ENCODE measurements around the gene EIF4EBP2. TPM values are rescaled to one million over a fixed set of nuclear protein-coding genes. Genes with fewer than 3 reads are reported as not detected.

Gene EIF4EBP2
- total and polyA plus RNA-seq, 2 donors (not counting 3 experiments of a cell fraction or from before 2014, with no cell fraction given): 18.2 to 47.0 TPM

DNA sequence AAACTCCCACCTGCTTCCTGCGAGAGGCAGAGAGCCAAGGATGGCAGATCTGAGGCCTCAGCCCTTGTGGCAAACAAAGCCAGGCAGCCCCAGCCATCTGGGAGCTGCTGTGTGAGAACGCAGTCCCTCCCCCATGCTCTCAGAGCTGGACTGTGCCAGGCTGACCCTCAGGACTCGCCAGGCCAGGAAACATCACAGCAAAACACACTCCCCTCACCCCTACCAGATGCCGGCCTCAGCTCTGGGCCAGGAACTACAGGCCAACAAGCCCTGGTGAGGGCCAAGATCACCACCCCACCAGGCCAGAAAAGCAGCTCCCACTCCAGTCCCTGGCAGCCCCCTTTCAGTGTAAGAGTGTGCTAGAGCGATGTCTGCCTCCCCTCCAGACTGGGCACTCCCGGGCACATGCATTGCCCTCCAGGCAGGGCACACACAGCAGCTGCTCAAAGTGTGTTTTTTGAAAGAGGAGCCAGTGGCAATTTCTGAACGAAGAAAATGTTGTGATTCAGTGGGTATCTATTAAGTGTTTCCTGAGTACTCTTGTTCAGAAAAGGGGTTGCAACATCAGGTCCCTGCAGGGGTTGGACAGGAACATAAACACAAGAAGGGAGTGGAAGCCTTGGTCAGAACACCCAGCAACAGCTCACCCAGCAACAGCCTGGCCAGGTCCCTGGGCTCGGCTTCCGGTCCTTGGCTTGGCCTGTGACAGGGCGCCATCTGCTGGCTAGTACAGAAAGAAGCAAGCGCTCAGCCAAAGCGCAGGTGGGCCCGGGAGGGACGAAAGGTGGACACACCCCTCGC lies 39.8 kb upstream of the EIF4EBP2 start:
- dilution Hi-C loops (cut with MboI; ENCODE audit: extremely low pct_ligation_motif_present, low sequenced_read_pairs): no loop called here
- Histone ChIP-seq H3K4me2 (ENCODE audit: insufficient read depth, low read length) (no peak overlapping the region), H3K4me1 (ENCODE audit: control insufficient read depth, extremely low read depth, insufficient read depth, low read length) (no peaks in the 10 kb centered on the region), H3K79me2 (ENCODE audit: control insufficient read depth, insufficient read depth, low read length) (no peaks in the 10 kb centered on the region), H3K27me3 (ENCODE audit: control insufficient read depth in 2 of 2, insufficient read depth in 2 of 2, low read length in 2 of 2) (no peaks in the 10 kb centered on the region), H3K36me3 (ENCODE audit: control insufficient read depth in 2 of 2, extremely low read depth in 1 of 2, insufficient read depth in 2 of 2, low read length in 2 of 2) (no peaks in the 10 kb centered on the region), H3K9ac (replicated peaks; ENCODE audit: extremely low read depth, insufficient read depth, low read length) (no peak overlapping the region), H4K20me1 (replicated peaks; ENCODE audit: control insufficient read depth, extremely low read depth, insufficient read depth, low read length) (no peaks in the 10 kb centered on the region), H3K9me1 (replicated peaks; ENCODE audit: control insufficient read depth, extremely low read depth, insufficient read depth, low read length) (no peaks in the 10 kb centered on the region), H3K9me3 (replicated peaks; ENCODE audit: control insufficient read depth, insufficient read depth, low read length) (no peaks in the 10 kb centered on the region), H2AFZ (ENCODE audit: low read depth, low read length) (no peak overlapping the region), H3K4me3 (replicated peaks in 1 of 3; ENCODE audit: insufficient read depth in 1 of 3, low read depth in 1 of 3, low read length in 3 of 3) (no peak overlapping the region), H3K27ac (ENCODE audit: insufficient read depth, low read depth, low read length) (no peak overlapping the region)
- ChIA-PET POLR2A (interaction anchor here (1.0 to 2.9 kb wide), 2 partner anchors 132 to 143 kb away, joined by 3 to 10 read pairs; no protein-coding TSS in a partner anchor), CTCF (interaction anchor here (0.6 to 12.8 kb wide), 44 partner anchors 9 to 577 kb away, joined by 3 to 498 read pairs (median 5); partner anchors contain the start of genes EIF4EBP2, LRRC20, PPA1 and SAR1A)
- intact Hi-C loops (cut with micrococcal nuclease): loop anchor here (1.0 to 10.0 kb wide), 7 partner anchors 91 to 409 kb away; partner anchors contain the start of genes PPA1 and TYSND1
- DNase-seq (ENCODE audit: low read depth, low spot score) (peak; percentile 79), FAIRE-seq (peak; percentile 93)
- no TSS peak for BruUV-seq (replicated peaks)
- TF ChIP-seq, protein P1, sequence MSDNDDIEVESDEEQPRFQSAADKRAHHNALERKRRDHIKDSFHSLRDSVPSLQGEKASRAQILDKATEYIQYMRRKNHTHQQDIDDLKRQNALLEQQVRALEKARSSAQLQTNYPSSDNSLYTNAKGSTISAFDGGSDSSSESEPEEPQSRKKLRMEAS (IDR thresholded peaks at IDR 0.05; ENCODE audit: insufficient read depth, insufficient read length): no peak
- TF ChIP-seq, protein P2, sequence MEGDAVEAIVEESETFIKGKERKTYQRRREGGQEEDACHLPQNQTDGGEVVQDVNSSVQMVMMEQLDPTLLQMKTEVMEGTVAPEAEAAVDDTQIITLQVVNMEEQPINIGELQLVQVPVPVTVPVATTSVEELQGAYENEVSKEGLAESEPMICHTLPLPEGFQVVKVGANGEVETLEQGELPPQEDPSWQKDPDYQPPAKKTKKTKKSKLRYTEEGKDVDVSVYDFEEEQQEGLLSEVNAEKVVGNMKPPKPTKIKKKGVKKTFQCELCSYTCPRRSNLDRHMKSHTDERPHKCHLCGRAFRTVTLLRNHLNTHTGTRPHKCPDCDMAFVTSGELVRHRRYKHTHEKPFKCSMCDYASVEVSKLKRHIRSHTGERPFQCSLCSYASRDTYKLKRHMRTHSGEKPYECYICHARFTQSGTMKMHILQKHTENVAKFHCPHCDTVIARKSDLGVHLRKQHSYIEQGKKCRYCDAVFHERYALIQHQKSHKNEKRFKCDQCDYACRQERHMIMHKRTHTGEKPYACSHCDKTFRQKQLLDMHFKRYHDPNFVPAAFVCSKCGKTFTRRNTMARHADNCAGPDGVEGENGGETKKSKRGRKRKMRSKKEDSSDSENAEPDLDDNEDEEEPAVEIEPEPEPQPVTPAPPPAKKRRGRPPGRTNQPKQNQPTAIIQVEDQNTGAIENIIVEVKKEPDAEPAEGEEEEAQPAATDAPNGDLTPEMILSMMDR (IDR thresholded peaks at IDR 0.05; ENCODE audit: extremely low read depth in 1 of 2, insufficient read depth in 1 of 2, low read depth in 1 of 2, low read length in 2 of 2): peak; percentile 82 to 95

DNA sequence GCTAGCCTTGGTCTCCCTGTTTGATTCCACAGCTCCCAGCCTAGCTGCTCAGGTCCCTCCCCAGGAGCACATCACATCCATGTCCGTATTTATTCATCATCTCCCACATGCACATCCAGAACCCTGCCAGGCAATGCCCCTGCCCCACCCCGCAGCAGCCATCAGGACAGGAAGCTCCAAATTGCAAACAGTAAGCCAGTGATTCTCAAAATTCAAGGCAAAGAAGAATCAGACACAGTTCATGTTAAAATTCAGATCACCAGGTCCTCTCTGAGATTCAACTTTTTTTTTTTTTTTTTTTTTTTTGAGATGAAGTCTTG lies 39.2 kb upstream of the EIF4EBP2 start:
- H3K36me3 ChIP-seq (ENCODE audit: control insufficient read depth in 2 of 2, extremely low read depth in 1 of 2, insufficient read depth in 2 of 2, low read length in 2 of 2): no peaks in the 10 kb centered on the region
- no peaks in the 10 kb centered on the region for H3K27me3 ChIP-seq (ENCODE audit: control insufficient read depth in 2 of 2, insufficient read depth in 2 of 2, low read length in 2 of 2)
- H3K9ac ChIP-seq (replicated peaks; ENCODE audit: extremely low read depth, insufficient read depth, low read length): no peak overlapping the region
- FAIRE-seq (no peak), DNase-seq (ENCODE audit: low read depth, low spot score) (no peak)
- H3K4me3 ChIP-seq (replicated peaks in 1 of 3; ENCODE audit: insufficient read depth in 1 of 3, low read depth in 1 of 3, low read length in 3 of 3): no peak overlapping the region
- no peak overlapping the region for H3K27ac ChIP-seq (ENCODE audit: insufficient read depth, low read depth, low read length)
- POLR2A ChIA-PET: interaction anchor here (1.0 to 2.9 kb wide), 2 partner anchors 133 to 143 kb away, joined by 3 to 10 read pairs; no protein-coding TSS in a partner anchor
- TF ChIP-seq EZH2 (IDR thresholded peaks at IDR 0.05; ENCODE audit: borderline replicate concordance, low read depth, low read length, severe bottlenecking) (no peak), POLR2A (IDR thresholded peaks at IDR 0.05; ENCODE audit: low read depth, low read length) (no peak), POLR2AphosphoS5 (IDR thresholded peaks at IDR 0.05; ENCODE audit: insufficient read depth, low read depth, low read length) (no peak), FOS (IDR thresholded peaks at IDR 0.05; ENCODE audit: borderline replicate concordance, insufficient read depth, low read length) (no peak), JUN (IDR thresholded peaks at IDR 0.05; ENCODE audit: borderline replicate concordance, insufficient read depth, insufficient read length, low read depth) (no peak), GATA2 (IDR thresholded peaks at IDR 0.05; ENCODE audit: insufficient read depth, insufficient read length, low read depth, low read length) (no peak), MYC (IDR thresholded peaks at IDR 0.05; ENCODE audit: low read depth, low read length) (no peak)
- TF ChIP-seq, protein P1 (IDR thresholded peaks at IDR 0.05; ENCODE audit: insufficient read depth, insufficient read length): no peak
- TF ChIP-seq, protein P2 (IDR thresholded peaks at IDR 0.05; ENCODE audit: extremely low read depth in 1 of 2, insufficient read depth in 1 of 2, low read depth in 1 of 2, low read length in 2 of 2): no peak
- no peaks in the 10 kb centered on the region for H4K20me1 ChIP-seq (replicated peaks; ENCODE audit: control insufficient read depth, extremely low read depth, insufficient read depth, low read length)
- no peaks in the 10 kb centered on the region for H3K9me3 ChIP-seq (replicated peaks; ENCODE audit: control insufficient read depth, insufficient read depth, low read length)
- CTCF ChIA-PET: interaction anchor here (0.7 to 12.8 kb wide), 32 partner anchors 10 to 578 kb away, joined by 3 to 498 read pairs (median 11); partner anchors contain the start of genes EIF4EBP2, LRRC20, PPA1 and SAR1A
- no TSS peak for BruUV-seq (replicated peaks)
- intact Hi-C loops (cut with micrococcal nuclease): loop anchor here (1.0 to 10.0 kb wide), 7 partner anchors 92 to 410 kb away; partner anchors contain the start of genes PPA1 and TYSND1
- no peaks in the 10 kb centered on the region for H3K79me2 ChIP-seq (ENCODE audit: control insufficient read depth, insufficient read depth, low read length)
- H3K4me1 ChIP-seq (ENCODE audit: control insufficient read depth, extremely low read depth, insufficient read depth, low read length): no peaks in the 10 kb centered on the region
- no peaks in the 10 kb centered on the region for H3K9me1 ChIP-seq (replicated peaks; ENCODE audit: control insufficient read depth, extremely low read depth, insufficient read depth, low read length)
- dilution Hi-C loops (cut with MboI; ENCODE audit: extremely low pct_ligation_motif_present, low sequenced_read_pairs): no loop called here
- no peak overlapping the region for H2AFZ ChIP-seq (ENCODE audit: low read depth, low read length)
- H3K4me2 ChIP-seq (ENCODE audit: insufficient read depth, low read length): no peak overlapping the region

Data from endothelial cell of umbilical vein (primary cell).